Neuronal stem cell (in vitro differentiated cells): ENCODE measurements around the gene CEL.
A peak's percentile ranks its signal among the peaks of the same experiment; 100 is the strongest.

ENCODE experiments used
- DNase-seq: peaks from one replicate; pipeline ENCODE4 v3.0.0-alpha.2; 2013; ENCODE audit warnings: low spot score
- H2AFZ ChIP-seq: one replicate; pipeline ENCODE4 v1.6.1; 2013; ENCODE audit warnings: mild to moderate bottlenecking, low read length, inconsistent platforms
- H2AK5ac ChIP-seq: 2 replicates; pipeline ENCODE4 v1.6.1; 2013; ENCODE audit warnings: low read depth, mild to moderate bottlenecking, inconsistent platforms, low read length, moderate library complexity, mixed read lengths
- H2BK120ac ChIP-seq: 2 replicates; pipeline ENCODE4 v1.6.1; 2013; ENCODE audit warnings: low read depth, mild to moderate bottlenecking, inconsistent platforms, low read length, moderate library complexity, mixed read lengths
- H2BK12ac ChIP-seq: one replicate; pipeline ENCODE4 v1.6.1; 2013; ENCODE audit warnings: low read length, inconsistent platforms
- H2BK15ac ChIP-seq: 2 replicates; pipeline ENCODE4 v1.6.1; 2013; ENCODE audit warnings: mild to moderate bottlenecking, low read length, inconsistent platforms, mixed read lengths
- H2BK5ac ChIP-seq: one replicate; pipeline ENCODE4 v1.6.1; 2013; ENCODE audit warnings: inconsistent platforms, mild to moderate bottlenecking, low read length, moderate library complexity
- H3K14ac ChIP-seq: one replicate; pipeline ENCODE4 v1.6.1; 2013; ENCODE audit warnings: low read length, inconsistent platforms
- H3K18ac ChIP-seq: 2 replicates; pipeline ENCODE4 v1.6.1; 2013; ENCODE audit warnings: low read length, inconsistent platforms
- H3K23ac ChIP-seq: 2 replicates; pipeline ENCODE4 v1.6.1; 2013; ENCODE audit warnings: low read depth, mild to moderate bottlenecking, mixed read lengths, low read length, inconsistent platforms; ENCODE audit not compliant: poor library complexity
- H3K27ac ChIP-seq: replicated peaks from 3 replicates; pipeline ENCODE4 v1.5.1; 2013; ENCODE audit warnings: low read length, inconsistent platforms
- H3K27me3 ChIP-seq, 3 experiments: 2 replicates each; pipeline ENCODE4 v1.6.1; 2013; ENCODE audit warnings: low read length in 3 of 3, mild to moderate bottlenecking in 2 of 3, inconsistent platforms in 1 of 3, low read depth in 1 of 3, mixed read lengths in 1 of 3, moderate library complexity in 1 of 3; ENCODE audit not compliant: control insufficient read depth in 3 of 3, insufficient read depth in 3 of 3
- H3K36me3 ChIP-seq, 2 donors: replicated peaks in 1 of 2; 2 replicates each; pipeline ENCODE4 v1.6.1; 2013; ENCODE audit warnings: low read length in 2 of 2; ENCODE audit not compliant: control insufficient read depth in 2 of 2, insufficient read depth in 2 of 2
- H3K4ac ChIP-seq: 2 replicates; pipeline ENCODE4 v1.6.1; 2013; ENCODE audit warnings: inconsistent platforms, mild to moderate bottlenecking, low read length, moderate library complexity
- H3K4me1 ChIP-seq, 2 donors: 1 replicate in 1 of 2; 2 replicates in 1 of 2; pipeline ENCODE4 v1.6.1; 2013; ENCODE audit warnings: low read length in 2 of 2, low read depth in 1 of 2; ENCODE audit not compliant: control insufficient read depth in 2 of 2, insufficient read depth in 1 of 2
- H3K4me2 ChIP-seq: one replicate; pipeline ENCODE4 v1.6.1; 2013; ENCODE audit warnings: mild to moderate bottlenecking, low read length, inconsistent platforms; ENCODE audit not compliant: insufficient read depth, poor library complexity, severe bottlenecking
- H3K4me3 ChIP-seq, 2 donors: 2 replicates each; pipeline ENCODE4 v1.5.1; 2013; ENCODE audit warnings: low read length in 2 of 2, mild to moderate bottlenecking in 2 of 2, inconsistent platforms in 1 of 2, moderate library complexity in 1 of 2
- H3K79me1 ChIP-seq: one replicate; pipeline ENCODE4 v1.6.1; 2013; ENCODE audit warnings: low read depth, mild to moderate bottlenecking, inconsistent platforms, low read length, moderate library complexity
- H3K9ac ChIP-seq: one replicate; pipeline ENCODE4 v1.6.1; 2013; ENCODE audit warnings: mild to moderate bottlenecking, low read depth, low read length, inconsistent platforms; ENCODE audit not compliant: poor library complexity
- H3K9me3 ChIP-seq, 2 donors: replicated peaks in 1 of 2; 2 replicates each; pipeline versions ENCODE3 to v1.6.1; 2013; ENCODE audit warnings: low read length in 2 of 2, mild to moderate bottlenecking in 2 of 2, inconsistent platforms in 1 of 2, low read depth in 1 of 2, mixed read lengths in 1 of 2, moderate library complexity in 1 of 2; ENCODE audit not compliant: control insufficient read depth in 2 of 2, insufficient read depth in 1 of 2
- H4K8ac ChIP-seq: one replicate; pipeline ENCODE4 v1.6.1; 2013; ENCODE audit warnings: low read depth, mild to moderate bottlenecking, inconsistent platforms, low read length, moderate library complexity
- H4K91ac ChIP-seq: one replicate; pipeline ENCODE4 v1.6.1; 2013; ENCODE audit warnings: low read length, low read depth, mild to moderate bottlenecking, inconsistent platforms; ENCODE audit not compliant: poor library complexity
- WGBS, 2 donors: extraction: QIAGEN DNeasy Blood & Tissue Kit; methylation state at CpG; one replicate each; pipeline ENCODE4 v1.1.7; 2013; ENCODE audit warnings: missing lambda C conversion rate in 2 of 2, mixed read lengths in 1 of 2; ENCODE audit not compliant: insufficient read length in 2 of 2, insufficient replicate concordance in 1 of 2; ENCODE audit errors: extremely low coverage in 2 of 2; 5-methylcytosine and 5-hydroxymethylcytosine counted together

CEL gene

DNA sequence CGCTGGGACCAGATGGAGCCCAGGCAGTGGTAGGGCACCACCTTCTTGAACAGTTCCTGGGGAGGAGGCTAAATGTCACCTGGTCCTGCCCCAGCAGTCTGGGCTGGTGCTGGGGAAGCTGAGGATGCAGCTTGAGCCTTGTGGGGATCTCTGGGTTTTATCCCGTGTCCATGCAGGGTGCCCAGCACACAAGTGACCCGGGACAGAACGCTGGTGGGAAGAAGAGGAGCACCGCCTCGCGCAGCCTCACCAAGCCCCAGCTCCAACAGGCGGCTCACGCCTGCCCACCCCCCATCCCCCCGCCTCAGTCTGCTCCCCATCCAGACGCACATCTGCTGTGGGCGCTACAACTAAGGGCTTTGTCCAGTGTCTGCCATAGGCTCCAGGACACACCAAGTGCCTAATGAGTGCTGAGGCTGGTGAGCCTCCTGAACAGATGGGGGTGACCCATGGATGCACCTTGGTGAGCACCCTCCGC is 45.5 kb downstream of the CEL start:
- Histone ChIP-seq H3K9me3 (peaks cover 0 to 2% of the 10 kb centered on the region in 2 donors), H3K14ac (no peak overlapping the region), H3K36me3 (peaks cover 56 to 95% of the 10 kb centered on the region in 2 donors), H2AK5ac (no peak overlapping the region), H3K18ac (no peak overlapping the region), H3K9ac (no peak overlapping the region), H3K4ac (no peak overlapping the region), H2BK120ac (no peak overlapping the region), H3K27me3 (no peaks in the 10 kb centered on the region), H3K4me3 (no peak overlapping the region), H3K23ac (no peak overlapping the region), H2AFZ (no peak overlapping the region), H2BK15ac (no peak overlapping the region), H3K27ac (no peak overlapping the region), H2BK5ac (no peak overlapping the region), H2BK12ac (no peak overlapping the region), H3K4me2 (no peak overlapping the region), H4K91ac (no peak overlapping the region), H3K4me1 (no peaks in the 10 kb centered on the region), H4K8ac (no peak overlapping the region), H3K79me1 (peaks cover 10% of the 10 kb centered on the region)
- no peak for DNase-seq
- no CpG with 5 or more reads among the region's 13 CpGs for WGBS, 2 donors

DNA sequence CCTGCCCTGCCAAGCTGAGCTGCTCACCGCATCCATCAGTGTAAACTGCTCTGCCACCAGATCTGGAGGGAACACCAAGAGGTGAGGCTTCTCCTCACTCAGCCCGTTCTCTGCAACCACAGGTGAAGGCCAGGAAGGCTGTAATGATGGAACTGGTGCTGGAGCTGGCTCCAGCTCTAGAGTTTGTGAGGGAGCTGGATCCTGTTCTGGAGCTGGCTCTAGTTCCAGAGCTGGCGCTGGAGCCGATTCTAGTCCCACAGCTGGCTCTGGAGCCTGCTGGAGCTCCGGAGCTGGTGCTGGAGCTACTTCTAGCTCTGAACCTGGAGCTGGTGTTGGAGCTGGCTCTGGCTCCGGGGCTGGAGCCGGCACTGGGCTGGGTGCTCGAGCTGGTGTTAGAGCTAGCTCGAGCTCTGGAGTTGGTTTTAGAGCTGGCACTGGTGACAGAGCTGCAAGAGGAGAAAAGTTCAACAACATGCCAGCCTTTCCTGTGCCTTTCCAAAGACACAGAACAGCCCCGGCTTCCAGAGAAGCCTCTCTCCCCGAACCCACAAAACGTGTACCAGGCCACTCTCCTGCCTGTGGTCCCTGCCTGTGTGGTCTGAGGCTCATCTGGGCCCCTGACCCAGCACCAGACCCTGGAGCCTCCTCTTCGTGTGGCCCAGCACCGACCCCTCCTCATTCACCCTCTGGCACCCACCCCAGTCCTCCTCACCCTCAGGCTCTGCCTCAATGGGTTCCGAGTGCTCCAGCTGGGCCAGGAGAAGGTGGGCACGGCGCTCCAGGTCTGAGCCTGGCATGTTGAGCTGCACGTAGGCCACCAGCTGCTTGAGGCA is 46.4 kb downstream of the CEL start:
- Histone ChIP-seq H2BK5ac (no peak overlapping the region), H3K4me3 (no peak overlapping the region), H3K27me3 (no peaks in the 10 kb centered on the region), H2BK120ac (no peak overlapping the region), H3K9ac (peak overlapping the region; percentile 3), H3K18ac (peak overlapping the region; percentile 48), H3K23ac (peak overlapping the region; percentile 47), H2AFZ (no peak overlapping the region), H2BK15ac (no peak overlapping the region), H3K4me1 (peaks cover 0 to 2% of the 10 kb centered on the region in 2 donors), H3K4ac (no peak overlapping the region), H4K91ac (no peak overlapping the region), H3K27ac (no peak overlapping the region), H2AK5ac (no peak overlapping the region), H3K36me3 (peaks cover 48 to 89% of the 10 kb centered on the region in 2 donors), H4K8ac (no peak overlapping the region), H3K79me1 (peaks cover 12% of the 10 kb centered on the region), H3K14ac (no peak overlapping the region), H2BK12ac (no peak overlapping the region), H3K9me3 (peaks cover 0 to 2% of the 10 kb centered on the region in 2 donors), H3K4me2 (no peak overlapping the region)
- DNase-seq, result no peak
- no CpG with 5 or more reads among the region's 18 CpGs for WGBS, 2 donors

DNA sequence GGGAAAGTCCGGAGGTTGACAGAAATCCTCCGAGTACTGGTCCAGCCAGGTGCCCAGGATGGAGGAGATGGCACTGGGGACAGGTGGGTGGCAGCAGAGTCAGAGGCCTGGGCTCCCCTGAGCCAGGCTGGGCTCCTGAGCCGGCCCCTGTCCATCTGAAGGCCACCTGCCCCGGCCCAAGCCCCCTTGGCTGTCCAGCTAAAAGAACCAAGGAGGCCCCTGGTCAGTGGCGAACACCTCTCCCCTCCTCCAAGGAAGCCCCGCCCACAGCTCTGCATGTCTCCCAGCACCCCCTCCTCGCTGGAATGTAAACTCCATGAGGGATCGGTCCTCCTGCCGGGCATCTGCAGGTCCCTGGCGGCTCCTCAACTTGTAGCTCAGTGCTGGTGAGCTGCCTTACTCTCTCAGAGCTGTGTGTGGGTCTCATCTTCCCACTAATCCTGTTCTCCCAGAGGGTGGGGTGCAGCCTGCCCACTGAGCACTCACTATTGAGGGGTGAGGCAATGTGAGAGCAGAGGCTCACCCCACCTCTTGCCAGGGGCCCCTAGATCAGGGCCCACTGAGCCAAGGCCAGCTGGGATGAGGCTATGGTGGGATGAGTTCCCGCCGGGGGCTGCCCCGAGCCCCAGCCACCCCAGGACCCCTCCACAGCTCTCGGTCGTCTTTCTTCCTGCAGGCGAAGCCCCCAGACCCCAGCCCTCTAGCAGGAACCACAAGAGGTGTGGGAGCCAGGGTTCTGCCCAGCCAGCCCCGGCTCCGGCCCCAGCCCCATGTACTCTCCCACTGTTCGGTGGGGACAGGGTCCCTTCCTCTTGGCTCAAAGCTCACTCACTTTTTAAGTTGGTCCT is 47.2 kb downstream of the CEL start:
- H2BK120ac ChIP-seq, result no peak overlapping the region
- no peak overlapping the region for H3K4me3 ChIP-seq
- H3K27ac ChIP-seq, result no peak overlapping the region
- H3K79me1 ChIP-seq, result peaks cover 12% of the 10 kb centered on the region
- peaks cover 0 to 2% of the 10 kb centered on the region in 2 donors for H3K9me3 ChIP-seq
- WGBS, 2 donors, result no CpG with 5 or more reads among the region's 19 CpGs
- no peaks in the 10 kb centered on the region for H3K27me3 ChIP-seq
- H3K14ac ChIP-seq, result no peak overlapping the region
- no peak overlapping the region for H2BK12ac ChIP-seq
- H4K91ac ChIP-seq, result no peak overlapping the region
- no peak overlapping the region for H4K8ac ChIP-seq
- no peak overlapping the region for H3K4me2 ChIP-seq
- H2BK15ac ChIP-seq, result no peak overlapping the region
- peaks cover 3 to 10% of the 10 kb centered on the region in 2 donors for H3K4me1 ChIP-seq
- no peak for DNase-seq
- H3K23ac ChIP-seq, result peak overlapping the region; percentile 17
- H2AK5ac ChIP-seq, result no peak overlapping the region
- H3K36me3 ChIP-seq, result peaks cover 48 to 80% of the 10 kb centered on the region in 2 donors
- H2AFZ ChIP-seq, result no peak overlapping the region
- H3K18ac ChIP-seq, result no peak overlapping the region
- no peak overlapping the region for H3K4ac ChIP-seq
- no peak overlapping the region for H3K9ac ChIP-seq
- no peak overlapping the region for H2BK5ac ChIP-seq
